ENCODE data around the gene CAND1. TPM values are rescaled to one million over a fixed set of nuclear protein-coding genes. Genes with fewer than 3 reads are reported as not detected.
"Not testable (repeated sequence)": the region's sequence is repeated elsewhere in the genome, so short reads cannot be mapped to it uniquely, and the experiment has no call there.

The CAND1 gene
- total and polyA plus RNA-seq, 8 donors, result 117 to 188 (median 175) TPM

DNA sequence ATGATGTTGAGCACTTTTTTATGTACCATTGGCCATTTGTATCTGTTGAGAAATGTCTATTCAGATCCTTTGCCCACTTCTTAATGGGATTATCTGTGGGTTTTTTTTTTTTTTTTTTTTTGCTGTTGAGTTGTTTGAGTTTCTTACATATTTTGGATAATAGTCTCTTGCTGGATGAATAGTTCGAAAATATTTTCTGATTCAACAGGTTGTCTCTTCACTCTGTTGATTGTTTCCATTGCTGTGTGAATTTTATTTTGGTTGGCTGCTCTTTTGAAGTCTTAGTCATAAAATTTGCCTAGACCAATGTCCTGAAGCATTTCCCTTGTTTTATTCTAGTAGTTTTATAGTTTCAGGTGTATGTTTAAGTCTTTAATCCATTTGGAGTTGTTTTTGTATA is 64.5 kb downstream of the CAND1 start:
- intact Hi-C loops (cut with DNase I), result no loop called here
- Histone ChIP-seq H3K4me1 (no peaks in the 10 kb centered on the region), H3K9me3 (peaks cover 0 to 8% of the 10 kb centered on the region in 2 donors), H3K36me3 (no peaks in the 10 kb centered on the region), H3K27ac (no peak overlapping the region), H3K27me3 (no peaks in the 10 kb centered on the region), H3K4me3 (no peak overlapping the region)
- TF ChIP-seq, protein P1, sequence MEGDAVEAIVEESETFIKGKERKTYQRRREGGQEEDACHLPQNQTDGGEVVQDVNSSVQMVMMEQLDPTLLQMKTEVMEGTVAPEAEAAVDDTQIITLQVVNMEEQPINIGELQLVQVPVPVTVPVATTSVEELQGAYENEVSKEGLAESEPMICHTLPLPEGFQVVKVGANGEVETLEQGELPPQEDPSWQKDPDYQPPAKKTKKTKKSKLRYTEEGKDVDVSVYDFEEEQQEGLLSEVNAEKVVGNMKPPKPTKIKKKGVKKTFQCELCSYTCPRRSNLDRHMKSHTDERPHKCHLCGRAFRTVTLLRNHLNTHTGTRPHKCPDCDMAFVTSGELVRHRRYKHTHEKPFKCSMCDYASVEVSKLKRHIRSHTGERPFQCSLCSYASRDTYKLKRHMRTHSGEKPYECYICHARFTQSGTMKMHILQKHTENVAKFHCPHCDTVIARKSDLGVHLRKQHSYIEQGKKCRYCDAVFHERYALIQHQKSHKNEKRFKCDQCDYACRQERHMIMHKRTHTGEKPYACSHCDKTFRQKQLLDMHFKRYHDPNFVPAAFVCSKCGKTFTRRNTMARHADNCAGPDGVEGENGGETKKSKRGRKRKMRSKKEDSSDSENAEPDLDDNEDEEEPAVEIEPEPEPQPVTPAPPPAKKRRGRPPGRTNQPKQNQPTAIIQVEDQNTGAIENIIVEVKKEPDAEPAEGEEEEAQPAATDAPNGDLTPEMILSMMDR (IDR thresholded peaks at IDR 0.05), result no peak
- DNase-seq (no peak), ATAC-seq (no peak)

DNA sequence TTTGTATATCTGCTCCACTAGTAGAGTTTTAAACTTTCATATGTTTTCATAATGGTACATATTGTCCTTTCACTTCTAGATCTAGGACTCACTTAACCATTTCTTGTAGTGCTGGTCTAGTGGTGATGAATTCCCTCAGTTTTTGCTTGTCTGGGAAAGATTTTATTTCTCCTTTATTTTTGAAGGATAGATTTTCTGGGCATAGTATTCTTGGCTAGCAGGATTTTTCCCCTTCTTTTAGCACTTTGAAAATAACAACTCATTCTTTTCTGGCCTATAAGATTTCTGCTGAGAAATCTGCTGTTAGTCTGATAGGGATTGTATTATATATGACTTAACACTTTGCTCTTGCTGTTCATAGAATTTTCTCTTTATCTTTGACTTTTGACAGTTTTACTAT is 69.3 kb downstream of the CAND1 start:
- intact Hi-C loops (cut with DNase I), result no loop called here
- no peak for ATAC-seq
- TF ChIP-seq, protein P1 (IDR thresholded peaks at IDR 0.05), result no peak
- no peaks in the 10 kb centered on the region for H3K27me3 ChIP-seq
- no peaks in the 10 kb centered on the region for H3K36me3 ChIP-seq
- DNase-seq, result no peak
- no peak overlapping the region for H3K27ac ChIP-seq
- H3K9me3 ChIP-seq, result peaks cover 0 to 22% of the 10 kb centered on the region in 2 donors
- no peak overlapping the region for H3K4me3 ChIP-seq
- no peaks in the 10 kb centered on the region for H3K4me1 ChIP-seq

DNA sequence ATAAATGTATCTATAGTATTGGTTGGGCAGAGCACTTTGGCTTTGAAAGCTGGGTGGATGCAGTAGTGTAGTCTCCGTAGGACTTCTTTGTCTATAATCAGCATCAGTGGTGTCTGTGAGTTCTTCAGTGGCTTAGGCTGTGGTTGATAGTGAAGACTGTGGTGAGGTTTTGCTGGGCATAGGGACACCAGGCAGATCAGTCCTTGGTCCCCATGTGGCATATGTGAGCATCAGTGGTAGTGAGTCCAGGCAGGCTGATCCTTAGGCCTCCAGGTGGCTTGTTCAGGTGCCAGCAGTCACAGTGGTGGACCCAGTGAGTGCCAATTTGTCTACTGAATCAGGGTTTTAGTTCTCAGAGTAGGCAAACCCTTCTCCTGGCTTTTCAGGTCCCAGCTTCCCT is 70.4 kb downstream of the CAND1 start:
- DNase-seq, result no peak
- Histone ChIP-seq H3K4me3 (no peak overlapping the region), H3K27me3 (no peaks in the 10 kb centered on the region), H3K9me3 (peaks cover 0 to 22% of the 10 kb centered on the region in 2 donors), H3K36me3 (no peaks in the 10 kb centered on the region), H3K27ac (no peak overlapping the region), H3K4me1 (no peaks in the 10 kb centered on the region)
- intact Hi-C loops (cut with DNase I), result no loop called here
- TF ChIP-seq, protein P1 (IDR thresholded peaks at IDR 0.05), result no peak
- ATAC-seq, result no peak

DNA sequence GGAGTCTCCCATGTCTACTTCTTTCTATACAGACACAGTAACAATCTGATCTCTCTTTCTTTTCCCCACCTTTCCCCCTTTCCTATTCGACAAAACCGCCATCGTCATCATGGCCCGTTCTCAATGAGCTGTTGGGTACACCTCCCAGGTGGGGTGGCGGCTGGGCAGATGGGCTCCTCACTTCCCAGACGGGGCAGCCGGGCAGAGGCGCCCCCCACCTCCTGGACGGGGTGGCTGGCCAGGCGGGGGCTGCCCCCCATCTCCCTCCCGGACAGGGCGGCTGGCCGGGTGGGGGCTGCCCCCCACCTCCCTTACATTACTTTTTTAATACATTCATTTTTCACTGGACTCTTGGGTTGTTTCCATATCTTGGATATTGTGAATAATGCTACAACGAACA is 71.9 kb downstream of the CAND1 start:
- H3K27me3 ChIP-seq; H3K4me1 ChIP-seq; H3K4me3 ChIP-seq; intact Hi-C loops (cut with DNase I); H3K27ac ChIP-seq; ATAC-seq; H3K36me3 ChIP-seq: not testable (repeated sequence)
- DNase-seq, result peak in 1 of 4 donors; percentile 66
- H3K9me3 ChIP-seq, result peaks cover 0 to 25% of the 10 kb centered on the region in 2 donors

DNA sequence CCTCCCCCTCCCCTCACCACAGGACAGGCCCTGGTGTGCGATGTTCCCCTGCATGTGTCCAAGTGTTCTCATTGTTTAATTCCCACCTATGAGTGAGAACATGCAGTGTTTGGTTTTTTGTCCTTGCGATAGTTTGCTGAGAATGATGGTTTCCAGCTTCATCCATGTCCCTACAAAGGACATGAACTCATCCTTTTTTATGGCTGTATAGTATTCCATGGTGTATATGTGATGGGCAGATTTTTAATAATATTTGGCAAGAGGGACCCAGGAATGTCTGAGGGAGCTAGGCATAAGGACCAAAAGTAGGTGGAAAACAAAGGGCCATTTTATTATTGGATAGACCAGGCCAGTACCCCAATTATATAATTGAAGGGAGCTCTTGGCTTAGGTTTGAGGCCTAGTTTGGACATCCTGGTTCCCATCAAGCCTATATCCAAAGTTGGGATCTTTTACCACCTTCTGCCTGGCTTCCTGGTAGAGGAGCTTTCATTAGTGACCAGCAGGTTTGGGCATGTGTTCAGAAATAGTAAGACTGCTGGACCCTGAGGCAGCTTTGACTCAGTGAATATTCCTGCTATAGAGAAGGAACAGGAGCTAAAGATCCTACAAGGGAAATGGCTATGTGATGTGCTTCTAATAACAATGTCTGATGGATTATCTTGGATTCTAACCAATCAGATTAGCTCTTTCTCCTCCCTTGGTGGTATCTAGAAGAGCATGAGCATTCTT is 76.0 kb downstream of the CAND1 start:
- Histone ChIP-seq H3K9me3 (peaks cover 0 to 4% of the 10 kb centered on the region in 2 donors), H3K36me3 (no peaks in the 10 kb centered on the region), H3K4me1 (no peaks in the 10 kb centered on the region), H3K4me3 (no peak overlapping the region), H3K27me3 (no peaks in the 10 kb centered on the region), H3K27ac (no peak overlapping the region)
- ATAC-seq, result no peak
- no peak for DNase-seq
- TF ChIP-seq, protein P1 (IDR thresholded peaks at IDR 0.05), result no peak
- intact Hi-C loops (cut with DNase I), result no loop called here

DNA sequence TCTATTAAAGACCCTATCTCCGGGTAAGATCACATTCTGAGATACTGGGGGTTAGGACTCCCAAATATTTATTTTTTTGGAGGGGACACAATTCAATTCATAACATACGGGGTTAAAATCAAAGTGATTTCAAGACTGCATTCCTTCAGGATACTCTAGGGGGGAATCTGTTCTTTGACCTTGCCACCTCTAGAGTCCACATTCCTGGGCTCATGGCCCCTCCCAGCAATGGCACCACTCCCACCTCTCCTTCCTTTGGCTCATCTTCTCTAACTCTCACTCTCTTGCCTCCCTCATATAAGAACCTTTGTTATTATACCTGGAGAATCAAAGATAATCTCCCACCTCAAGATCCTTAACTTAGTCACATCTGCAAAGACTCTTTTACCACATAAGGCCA is 79.5 kb downstream of the CAND1 start:
- Histone ChIP-seq H3K27ac (no peak overlapping the region), H3K9me3 (peaks cover 0 to 3% of the 10 kb centered on the region in 2 donors), H3K36me3 (no peaks in the 10 kb centered on the region), H3K4me3 (no peak overlapping the region), H3K4me1 (no peaks in the 10 kb centered on the region), H3K27me3 (no peaks in the 10 kb centered on the region)
- intact Hi-C loops (cut with DNase I), result no loop called here
- ATAC-seq (no peak), DNase-seq (no peak)
- TF ChIP-seq, protein P1 (IDR thresholded peaks at IDR 0.05), result no peak
